ENCODE data around the gene ACOX1. TPM values are rescaled to one million over a fixed set of nuclear protein-coding genes. Genes with fewer than 3 reads are reported as not detected.

ACOX1 gene
- total RNA-seq, 1 experiment from 2014 or later = 40.9 TPM

- TF ChIP-seq NR3C1 (CRISPR knock-in tag; conservative IDR thresholded peaks at IDR 0.05; ENCODE audit: low read depth) = no peak
- TF ChIP-seq CREB1 (CRISPR knock-in tag; IDR thresholded peaks at IDR 0.05) = no peak
- TF ChIP-seq ZNF396 (CRISPR knock-in tag; IDR thresholded peaks at IDR 0.05; ENCODE audit: borderline replicate concordance) = no peak
- TF ChIP-seq GRHL2 (CRISPR knock-in tag; IDR thresholded peaks at IDR 0.05; ENCODE audit: insufficient replicate concordance, severe bottlenecking) = no peak
- TF ChIP-seq FOXK1 (CRISPR knock-in tag; IDR thresholded peaks at IDR 0.05) = peak; percentile 11; the same call in 1 of the 2 replicates
- no peak for TF ChIP-seq ERG (CRISPR knock-in tag; IDR thresholded peaks at IDR 0.05)
- no peak for TF ChIP-seq ZNF671 (CRISPR knock-in tag; IDR thresholded peaks at IDR 0.05)
- no peak for TF ChIP-seq TCF7 (CRISPR knock-in tag; IDR thresholded peaks at IDR 0.05; ENCODE audit: low read depth)
- TF ChIP-seq CTCF (IDR thresholded peaks at IDR 0.05) = peak; percentile 97
- 0 out of 2 replicates have a peak, but pooled peaks have one; percentile 10 for TF ChIP-seq USF1 (CRISPR knock-in tag; IDR thresholded peaks at IDR 0.05)
- TF ChIP-seq FOXP1 (CRISPR knock-in tag; IDR thresholded peaks at IDR 0.05; ENCODE audit: borderline replicate concordance) = no peak; the same call in 1 of the 2 replicates
- TF ChIP-seq ZMAT4 (CRISPR knock-in tag; IDR thresholded peaks at IDR 0.05) = no peak
- no peak for TF ChIP-seq IRF1 (CRISPR knock-in tag; IDR thresholded peaks at IDR 0.05)
- TF ChIP-seq JAZF1 (CRISPR knock-in tag; IDR thresholded peaks at IDR 0.05) = no peak
- TF ChIP-seq SOX15 (CRISPR knock-in tag; IDR thresholded peaks at IDR 0.05) = no peak
- TF ChIP-seq ZNF423 (CRISPR knock-in tag; IDR thresholded peaks at IDR 0.05) = no peak
- TF ChIP-seq ZNF512 (CRISPR knock-in tag; IDR thresholded peaks at IDR 0.05; ENCODE audit: borderline replicate concordance) = no peak
- TF ChIP-seq FOXP4 (CRISPR knock-in tag; IDR thresholded peaks at IDR 0.05) = peak; percentile 27
- TF ChIP-seq AFF4 (CRISPR knock-in tag; IDR thresholded peaks at IDR 0.05; ENCODE audit: borderline replicate concordance) = no peak
- no peak for TF ChIP-seq NFYB (CRISPR knock-in tag; conservative IDR thresholded peaks at IDR 0.05; ENCODE audit: low read depth)
- no peak; the same call in 1 of the 2 replicates for TF ChIP-seq STAT6 (CRISPR knock-in tag; conservative IDR thresholded peaks at IDR 0.05; ENCODE audit: low read depth)
- TF ChIP-seq OVOL2 (CRISPR knock-in tag; IDR thresholded peaks at IDR 0.05; ENCODE audit: borderline replicate concordance) = no peak
- TF ChIP-seq ZNF232 (CRISPR knock-in tag; IDR thresholded peaks at IDR 0.05) = no peak
These were observed 74.0 kb downstream of the ACOX1 start, which contains the start of gene MRPL38 (continued) for GRCh38 chr17:75904749-75905521.

Measured in WTC11 (cell line).